ENCODE data around the gene P4HB. TPM values are rescaled to one million over a fixed set of nuclear protein-coding genes. Genes with fewer than 3 reads are reported as not detected.

The P4HB gene
- total and polyA plus RNA-seq, 7 experiments from 2014 or later = 161 to 568 (median 285) TPM

DNA sequence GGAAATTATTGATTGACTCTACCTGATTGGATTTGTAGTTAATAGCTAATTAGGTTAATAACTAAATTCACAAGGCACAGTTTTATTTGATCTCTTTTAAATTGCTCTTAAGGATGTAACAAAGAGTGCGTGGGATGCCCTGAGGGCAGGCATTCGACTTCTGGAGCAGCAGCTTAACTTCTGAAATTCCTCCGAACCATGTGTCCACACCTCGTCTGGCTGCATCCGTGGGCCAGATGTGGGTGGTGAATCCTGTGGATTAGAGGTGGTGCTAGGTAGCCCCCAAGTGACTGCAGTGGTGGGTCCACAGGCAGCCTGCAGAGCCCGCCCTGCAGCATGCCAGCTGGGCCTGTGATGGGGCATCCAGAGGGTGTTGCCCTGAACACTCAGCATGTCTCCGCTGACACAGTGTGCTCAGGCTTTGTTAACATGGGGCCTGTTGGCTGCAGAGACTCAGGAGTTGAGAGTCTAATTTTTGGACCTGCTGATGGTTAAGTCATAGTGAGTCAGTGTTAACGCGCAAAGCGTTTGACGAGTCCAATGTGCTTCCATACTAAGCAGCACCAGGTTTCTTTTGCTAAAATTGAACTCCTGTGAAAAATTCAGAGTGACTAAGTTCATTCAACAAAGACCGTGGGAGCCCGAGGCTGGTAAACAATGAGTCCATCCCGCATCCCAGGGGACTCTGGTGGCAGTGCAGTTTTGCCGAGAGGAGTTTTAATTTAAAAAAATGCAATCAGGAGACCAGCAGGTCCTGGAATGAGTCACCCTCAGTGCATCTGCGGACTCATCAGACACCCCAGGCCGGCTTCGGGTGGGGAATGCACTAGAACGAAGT is 37.9 kb upstream of the P4HB start:
- Histone ChIP-seq H3K4me3 (ENCODE audit: low read length) (no peak overlapping the region), H3K4me1 (ENCODE audit: control insufficient read depth in 2 of 2, insufficient read depth in 2 of 2, low read length in 2 of 2) (no peaks in the 10 kb centered on the region), H3K27me3 (ENCODE audit: control insufficient read depth in 2 of 2, insufficient read depth in 2 of 2, low read length in 2 of 2) (peaks cover 0 to 4% of the 10 kb centered on the region in 2 donors), H3K36me3 (ENCODE audit: control insufficient read depth in 2 of 3, insufficient read depth in 3 of 3, low read length in 3 of 3) (peaks cover 0 to 49% (median 14%) of the 10 kb centered on the region in 3 experiments), H3K9me3 (ENCODE audit: control insufficient read depth in 2 of 3, low read length in 3 of 3) (no peaks in the 10 kb centered on the region), H3K27ac (ENCODE audit: low read depth, low read length) (no peak overlapping the region)
- DNase-seq (no peak), ATAC-seq (no peak)
- H3K9me3 Mint-ChIP-seq = no peaks in the 10 kb centered on the region
- peak overlapping the region in 1 of 10 donors; percentile 25 for H3K4me3 Mint-ChIP-seq
- ChIA-PET POLR2A (no interaction called here), CTCF (no interaction called here)
- H3K4me1 Mint-ChIP-seq = peaks cover 0 to 10% (median 8%) of the 10 kb centered on the region in 7 donors
- no peak overlapping the region for H3K27ac Mint-ChIP-seq
- intact Hi-C loops (cut with micrococcal nuclease) = no loop called here
- H3K36me3 Mint-ChIP-seq = peaks cover 5 to 31% (median 17%) of the 10 kb centered on the region in 5 donors
- H3K27me3 Mint-ChIP-seq = peaks cover 8 to 18% (median 8%) of the 10 kb centered on the region in 5 donors

- no peak for DNase-seq
- Mint-ChIP-seq H3K4me1 (peaks cover 0 to 12% (median 7%) of the 10 kb centered on the region in 7 donors), H3K4me3 (no peak overlapping the region), H3K27me3 (peaks cover 0 to 7% (median 0%) of the 10 kb centered on the region in 5 donors), H3K9me3 (no peaks in the 10 kb centered on the region), H3K27ac (no peak overlapping the region), H3K36me3 (peaks cover 5 to 26% (median 14%) of the 10 kb centered on the region in 5 donors)
- Histone ChIP-seq H3K27me3 (ENCODE audit: control insufficient read depth in 2 of 2, insufficient read depth in 2 of 2, low read length in 2 of 2) (no peaks in the 10 kb centered on the region), H3K36me3 (ENCODE audit: control insufficient read depth in 2 of 3, insufficient read depth in 3 of 3, low read length in 3 of 3) (peaks cover 0 to 47% (median 14%) of the 10 kb centered on the region in 3 experiments), H3K4me3 (ENCODE audit: low read length) (no peak overlapping the region), H3K27ac (ENCODE audit: low read depth, low read length) (no peak overlapping the region), H3K4me1 (ENCODE audit: control insufficient read depth in 2 of 2, insufficient read depth in 2 of 2, low read length in 2 of 2) (peaks cover 9 to 12% of the 10 kb centered on the region in 2 donors), H3K9me3 (ENCODE audit: control insufficient read depth in 2 of 3, low read length in 3 of 3) (no peaks in the 10 kb centered on the region)
- no peak for ATAC-seq
- CTCF ChIA-PET = no interaction called here
- intact Hi-C loops (cut with micrococcal nuclease) = no loop called here
- POLR2A ChIA-PET = interaction anchor here (1.2 kb wide), 1 partner anchor 29 kb away, joined by 3 read pairs; no protein-coding TSS in a partner anchor
These were observed 35.1 kb upstream of the P4HB start for GRCh38 chr17:81895400-81895799.

GRCh38 chr17:81891303-81891552 is 30.9 kb upstream of the P4HB start:
- intact Hi-C loops (cut with micrococcal nuclease) = loop anchor here (1.0 to 5.0 kb wide), 8 partner anchors 20 to 131 kb away; partner anchors contain the start of genes ARHGDIA (in 2 of the 2), PCYT2 (in 2 of the 2), CENPX (in 1 of the 2) and MAFG (in 1 of the 2)
- Mint-ChIP-seq H3K27me3 (no peaks in the 10 kb centered on the region), H3K4me1 (peaks cover 0 to 32% (median 18%) of the 10 kb centered on the region in 7 donors), H3K36me3 (peaks cover 9 to 26% (median 14%) of the 10 kb centered on the region in 5 donors), H3K27ac (peak overlapping the region; percentile 84 to 99 (median 97)), H3K9me3 (peaks cover 0 to 1% (median 0%) of the 10 kb centered on the region in 11 donors), H3K4me3 (peak overlapping the region; percentile 87 to 98 (median 94))
- DNase-seq (peak in 1 of 9 donors; percentile 38), ATAC-seq (peak; percentile 11)
- Histone ChIP-seq H3K27ac (ENCODE audit: low read depth, low read length) (peak overlapping the region; percentile 82), H3K4me1 (ENCODE audit: control insufficient read depth in 2 of 2, insufficient read depth in 2 of 2, low read length in 2 of 2) (peaks cover 16 to 20% of the 10 kb centered on the region in 2 donors), H3K27me3 (ENCODE audit: control insufficient read depth in 2 of 2, insufficient read depth in 2 of 2, low read length in 2 of 2) (no peaks in the 10 kb centered on the region), H3K9me3 (ENCODE audit: control insufficient read depth in 2 of 3, low read length in 3 of 3) (no peaks in the 10 kb centered on the region), H3K4me3 (ENCODE audit: low read length) (peak overlapping the region; percentile 79), H3K36me3 (ENCODE audit: control insufficient read depth in 2 of 3, insufficient read depth in 3 of 3, low read length in 3 of 3) (peaks cover 11 to 51% (median 24%) of the 10 kb centered on the region in 3 experiments)
- ChIA-PET CTCF (no interaction called here), POLR2A (interaction anchor here (0.7 to 5.2 kb wide), 8 partner anchors 13 to 367 kb away, joined by 3 to 26 read pairs (median 4); partner anchors contain the start of genes ARL16, HGS and SIRT7)

DNA sequence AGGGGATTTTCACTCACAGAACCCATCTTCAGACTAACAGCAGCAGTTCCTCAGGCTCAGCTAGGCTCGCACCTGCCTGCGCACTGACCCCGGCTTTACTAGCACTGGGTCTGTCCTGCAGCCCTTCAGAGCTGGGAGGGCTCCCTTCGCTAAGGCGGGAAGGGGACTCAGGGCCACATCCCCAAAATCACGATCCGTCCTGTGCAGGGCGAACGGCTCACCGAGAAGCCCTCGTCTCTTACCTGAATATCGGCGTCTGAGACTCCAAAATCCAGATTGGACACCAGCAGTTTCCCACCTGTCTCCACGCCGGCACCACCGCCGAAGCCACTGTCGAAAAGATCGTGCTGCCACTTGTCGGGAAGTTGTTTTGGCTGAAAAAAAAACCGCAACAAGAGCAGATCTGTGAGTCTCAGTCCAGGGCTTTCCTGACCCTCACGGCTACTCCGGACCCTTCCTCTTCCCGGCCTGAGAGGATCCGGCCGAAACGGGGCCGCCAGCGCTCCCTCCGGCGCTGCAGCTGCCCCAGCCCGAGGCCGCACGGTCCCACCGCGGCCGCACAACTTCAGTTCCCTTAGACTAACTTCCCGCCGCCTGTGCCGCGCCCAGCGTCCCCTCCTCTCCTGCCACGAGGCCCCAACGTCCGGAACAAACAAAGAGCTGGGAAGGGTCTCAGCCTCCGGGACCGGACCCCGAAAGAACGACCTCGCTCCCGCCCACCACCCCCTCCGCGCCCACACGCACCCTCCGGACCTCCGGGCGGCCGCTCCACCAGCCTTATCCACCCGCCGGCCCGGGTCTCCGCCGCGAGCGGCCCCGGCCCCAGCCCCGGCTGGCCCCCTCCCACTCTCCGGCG is 30.3 kb upstream of the P4HB start:
- intact Hi-C loops (cut with micrococcal nuclease) = loop anchor here (1.0 to 5.0 kb wide), 8 partner anchors 19 to 132 kb away; partner anchors contain the start of genes ARHGDIA (in 2 of the 2), PCYT2 (in 2 of the 2), CENPX (in 1 of the 2) and MAFG (in 1 of the 2)
- H3K27ac ChIP-seq (ENCODE audit: low read depth, low read length) = peak overlapping the region; percentile 82
- no peaks in the 10 kb centered on the region for H3K27me3 ChIP-seq (ENCODE audit: control insufficient read depth in 2 of 2, insufficient read depth in 2 of 2, low read length in 2 of 2)
- ATAC-seq (no peak), DNase-seq (peak in 1 of 9 donors; percentile 47)
- Mint-ChIP-seq H3K27ac (peak overlapping the region; percentile 84 to 97 (median 95)), H3K27me3 (no peaks in the 10 kb centered on the region), H3K4me3 (peak overlapping the region; percentile 78 to 96 (median 87)), H3K9me3 (peaks cover 0 to 1% (median 0%) of the 10 kb centered on the region in 11 donors), H3K36me3 (peaks cover 9 to 26% (median 14%) of the 10 kb centered on the region in 5 donors), H3K4me1 (peaks cover 0 to 32% (median 19%) of the 10 kb centered on the region in 7 donors)
- peak overlapping the region; percentile 79 for H3K4me3 ChIP-seq (ENCODE audit: low read length)
- H3K4me1 ChIP-seq (ENCODE audit: control insufficient read depth in 2 of 2, insufficient read depth in 2 of 2, low read length in 2 of 2) = peaks cover 16 to 20% of the 10 kb centered on the region in 2 donors
- H3K9me3 ChIP-seq (ENCODE audit: control insufficient read depth in 2 of 3, low read length in 3 of 3) = no peaks in the 10 kb centered on the region
- ChIA-PET CTCF (no interaction called here), POLR2A (interaction anchor here (0.6 to 5.2 kb wide), 8 partner anchors 13 to 368 kb away, joined by 3 to 26 read pairs (median 3); partner anchors contain the start of genes ARL16, HGS and SIRT7)
- peaks cover 14 to 55% (median 24%) of the 10 kb centered on the region in 3 experiments for H3K36me3 ChIP-seq (ENCODE audit: control insufficient read depth in 2 of 3, insufficient read depth in 3 of 3, low read length in 3 of 3)

- DNase-seq = no peak
- H3K4me1 Mint-ChIP-seq = peaks cover 0 to 32% (median 24%) of the 10 kb centered on the region in 7 donors
- ChIA-PET CTCF (no interaction called here), POLR2A (interaction anchor here (1.0 to 5.2 kb wide), 2 partner anchors 17 to 23 kb away, joined by 5 to 26 read pairs; no protein-coding TSS in a partner anchor)
- intact Hi-C loops (cut with micrococcal nuclease) = loop anchor here (2.0 to 5.0 kb wide), 3 partner anchors 29 to 57 kb away; partner anchors contain the start of genes MAFG (in 1 of the 2), MCRIP1 (in 1 of the 2) and SIRT7 (in 1 of the 2)
- no peak for ATAC-seq
- H3K27me3 ChIP-seq (ENCODE audit: control insufficient read depth in 2 of 2, insufficient read depth in 2 of 2, low read length in 2 of 2) = no peaks in the 10 kb centered on the region
- peak overlapping the region in 8 of 9 donors; percentile 43 to 92 (median 76) for H3K27ac Mint-ChIP-seq
- H3K27ac ChIP-seq (ENCODE audit: low read depth, low read length) = peak overlapping the region; percentile 10
- H3K9me3 Mint-ChIP-seq = peaks cover 0 to 1% (median 0%) of the 10 kb centered on the region in 11 donors
- peaks cover 9 to 28% (median 10%) of the 10 kb centered on the region in 5 donors for H3K36me3 Mint-ChIP-seq
- H3K36me3 ChIP-seq (ENCODE audit: control insufficient read depth in 2 of 3, insufficient read depth in 3 of 3, low read length in 3 of 3) = peaks cover 14 to 59% (median 20%) of the 10 kb centered on the region in 3 experiments
- H3K27me3 Mint-ChIP-seq = no peaks in the 10 kb centered on the region
- no peak overlapping the region for H3K4me3 ChIP-seq (ENCODE audit: low read length)
- no peaks in the 10 kb centered on the region for H3K9me3 ChIP-seq (ENCODE audit: control insufficient read depth in 2 of 3, low read length in 3 of 3)
- H3K4me3 Mint-ChIP-seq = peak overlapping the region; percentile 45 to 96 (median 84)
- peaks cover 16 to 20% of the 10 kb centered on the region in 2 donors for H3K4me1 ChIP-seq (ENCODE audit: control insufficient read depth in 2 of 2, insufficient read depth in 2 of 2, low read length in 2 of 2)
These were observed 29.3 kb upstream of the P4HB start for GRCh38 chr17:81889602-81890001.

Data from naive thymus-derived CD4-positive, alpha-beta T cell (primary cell).